AG04450 (cell line): Measurements from ENCODE around the gene KCND2. TPM values are rescaled to one million over a fixed set of nuclear protein-coding genes. Genes with fewer than 3 reads are reported as not detected.

ENCODE experiments used
- CTCF ChIA-PET: fragments of 300-600, 350-600 bp; formaldehyde crosslinking; extraction: SDS; loops from one replicate; lab custom pipeline; 2022; ENCODE audit warnings: antibody characterized with exemption, inconsistent platforms; lab: Charles Lee
- POLR2A ChIA-PET: fragments of 350-600 bp; formaldehyde crosslinking; extraction: SDS; loops from one replicate; lab custom pipeline; 2021; ENCODE audit warnings: antibody characterized with exemption, inconsistent platforms; lab: Yijun Ruan, JAX
- DNase-seq: peaks from one replicate; pipeline ENCODE4 v3.0.0-alpha.2; 2011; ENCODE audit warnings: low read depth, low spot score
- H3K27ac ChIP-seq: one replicate; pipeline ENCODE4 v1.5.1; 2012; ENCODE audit warnings: low read depth, low read length, control low read depth
- H3K27me3 ChIP-seq: one replicate; pipeline ENCODE4 v1.6.0; 2012; ENCODE audit warnings: low read length; ENCODE audit not compliant: control insufficient read depth, insufficient read depth
- H3K4me3 ChIP-seq: 2 replicates; pipeline ENCODE4 v1.5.1; 2011; ENCODE audit warnings: mild to moderate bottlenecking, low read depth, low read length, control low read depth
- H3K9me3 ChIP-seq: 2 replicates; pipeline ENCODE4 v1.5.1; 2012; ENCODE audit warnings: low read length; ENCODE audit not compliant: control insufficient read depth, insufficient read depth
- CTCF ChIP-seq: IDR thresholded peaks from 2 replicates; pipeline ENCODE4 v1.5.1; 2011; ENCODE audit warnings: low read depth, low read length, control low read depth, inconsistent platforms
- polyA plus RNA-seq: library from polyadenylated mRNA; depleted of rRNA; stranded (reverse); fragments of >200 nt; gene quantifications from 2 replicates; pipeline ENCODE4 v1.2.3, GENCODE V29; 2011

KCND2 gene
- polyA plus RNA-seq, 1 experiment: 0.12 TPM

GRCh38 chr7:120472892-120473291, 199.9 kb downstream of the KCND2 start:
- H3K4me3 ChIP-seq: no peak overlapping the region
- POLR2A ChIA-PET: no interaction called here
- no peaks in the 10 kb centered on the region for H3K9me3 ChIP-seq
- CTCF ChIA-PET: no interaction called here
- DNase-seq: no peak
- no peak overlapping the region for H3K27ac ChIP-seq
- no peak for TF ChIP-seq CTCF
- no peaks in the 10 kb centered on the region for H3K27me3 ChIP-seq

GRCh38 chr7:120473352-120473751, 200.4 kb downstream of the KCND2 start:
- CTCF ChIA-PET: no interaction called here
- H3K27ac ChIP-seq: no peak overlapping the region
- no peak overlapping the region for H3K4me3 ChIP-seq
- H3K27me3 ChIP-seq: no peaks in the 10 kb centered on the region
- H3K9me3 ChIP-seq: no peaks in the 10 kb centered on the region
- no peak for DNase-seq
- no peak for TF ChIP-seq CTCF
- POLR2A ChIA-PET: no interaction called here

GRCh38 chr7:120475994-120476393, 203.0 kb downstream of the KCND2 start:
- no peak for DNase-seq
- no peak overlapping the region for H3K4me3 ChIP-seq
- no peak overlapping the region for H3K27ac ChIP-seq
- POLR2A ChIA-PET: no interaction called here
- no peaks in the 10 kb centered on the region for H3K27me3 ChIP-seq
- no peaks in the 10 kb centered on the region for H3K9me3 ChIP-seq
- no peak for TF ChIP-seq CTCF
- CTCF ChIA-PET: no interaction called here

GRCh38 chr7:120480472-120480871, 207.5 kb downstream of the KCND2 start:
- Histone ChIP-seq H3K4me3 (no peak overlapping the region), H3K27ac (no peak overlapping the region), H3K9me3 (no peaks in the 10 kb centered on the region), H3K27me3 (no peaks in the 10 kb centered on the region)
- DNase-seq: no peak
- no peak for TF ChIP-seq CTCF
- ChIA-PET POLR2A (no interaction called here), CTCF (no interaction called here)

- ChIA-PET CTCF (no interaction called here), POLR2A (no interaction called here)
- DNase-seq: no peak
- no peak overlapping the region for H3K4me3 ChIP-seq
- H3K27ac ChIP-seq: no peak overlapping the region
- no peak for TF ChIP-seq CTCF
- H3K9me3 ChIP-seq: no peaks in the 10 kb centered on the region
- no peaks in the 10 kb centered on the region for H3K27me3 ChIP-seq
Observed at GRCh38 chr7:120480930-120481329, 208.0 kb downstream of the KCND2 start.
